IMR-90 (cell line): ENCODE results near the gene TXNRD1. TPM values are rescaled to one million over a fixed set of nuclear protein-coding genes. Genes with fewer than 3 reads are reported as not detected.

Experiments used
- ATAC-seq: fragments of 200-7000 bp; cut with Tn5 transposase; 2 replicates; pipeline ENCODE4 v1.9.1; 2020; ENCODE audit warnings: low read depth, mild to moderate bottlenecking, moderate library complexity
- BruUV-seq: library from RNA; stranded (reverse); fragments of 400-500 nt; replicated peaks from 2 replicates; lab custom pipeline; 2021; lab: Mats Ljungman, UMichigan
- CTCF ChIA-PET: fragments of 300-600 bp; formaldehyde crosslinking; extraction: SDS; loops from one replicate; lab custom pipeline; 2021; ENCODE audit warnings: antibody characterized with exemption; lab: Yijun Ruan, JAX
- POLR2A ChIA-PET: fragments of 300-600 bp; sonication (Branson Sonifier 250); formaldehyde crosslinking; loops from one replicate; lab custom pipeline; 2022; ENCODE audit warnings: antibody characterized with exemption; ENCODE audit not compliant: unreplicated experiment; lab: Charles Lee
- DNase-seq: peaks from one replicate; pipeline ENCODE4 v3.0.0; 2013
- H2AFZ ChIP-seq: replicated peaks from 2 replicates; pipeline ENCODE3; 2013; ENCODE audit warnings: low read length, mild to moderate bottlenecking; ENCODE audit not compliant: poor library complexity
- H2AK5ac ChIP-seq: 2 replicates; pipeline ENCODE4 v1.6.1; 2013; ENCODE audit warnings: low read depth, low read length, inconsistent platforms
- H2AK9ac ChIP-seq: replicated peaks from 2 replicates; pipeline ENCODE3; 2013; ENCODE audit warnings: mild to moderate bottlenecking, low read depth, low read length, moderate library complexity; ENCODE audit not compliant: poor library complexity
- H2BK120ac ChIP-seq: 2 replicates; pipeline ENCODE4 v1.6.1; 2013; ENCODE audit warnings: low read depth, low read length, inconsistent platforms
- H2BK15ac ChIP-seq: 3 replicates; pipeline ENCODE4 v1.6.1; 2013; ENCODE audit warnings: low read depth, low read length, inconsistent platforms
- H2BK20ac ChIP-seq: 2 replicates; pipeline ENCODE4 v1.6.1; 2013; ENCODE audit warnings: low read depth, mild to moderate bottlenecking, inconsistent platforms, low read length, moderate library complexity
- H2BK5ac ChIP-seq: 2 replicates; pipeline ENCODE4 v1.6.1; 2013; ENCODE audit warnings: mild to moderate bottlenecking, low read depth, low read length, inconsistent platforms; ENCODE audit not compliant: poor library complexity, severe bottlenecking
- H3K14ac ChIP-seq: replicated peaks from 2 replicates; pipeline ENCODE4 v1.6.1; 2013; ENCODE audit warnings: low read depth, low read length, inconsistent platforms
- H3K18ac ChIP-seq: 2 replicates; pipeline ENCODE4 v1.6.1; 2013; ENCODE audit warnings: low read depth, low read length, control low read depth
- H3K23ac ChIP-seq: 2 replicates; pipeline ENCODE4 v1.6.1; 2013; ENCODE audit warnings: low read depth, low read length, inconsistent platforms
- H3K27ac ChIP-seq: 2 replicates; pipeline ENCODE4 v1.5.1; 2013; ENCODE audit warnings: mild to moderate bottlenecking, control low read depth, low read length; ENCODE audit not compliant: insufficient read depth
- H3K27me3 ChIP-seq: 2 replicates; pipeline ENCODE4 v1.6.1; 2013; ENCODE audit warnings: low read length; ENCODE audit not compliant: control insufficient read depth, insufficient read depth
- H3K36me3 ChIP-seq: 2 replicates; pipeline ENCODE4 v1.6.1; 2013; ENCODE audit warnings: low read length, mixed read lengths; ENCODE audit not compliant: control insufficient read depth, insufficient read depth
- H3K4ac ChIP-seq: 2 replicates; pipeline ENCODE4 v1.6.1; 2013; ENCODE audit warnings: low read depth, low read length, inconsistent platforms
- H3K4me1 ChIP-seq: 2 replicates; pipeline ENCODE4 v1.6.1; 2013; ENCODE audit warnings: low read length, mixed read lengths; ENCODE audit not compliant: control insufficient read depth, insufficient read depth
- H3K4me2 ChIP-seq: 2 replicates; pipeline ENCODE4 v1.6.1; 2013; ENCODE audit warnings: low read depth, mild to moderate bottlenecking, control low read depth, low read length, moderate library complexity
- H3K4me3 ChIP-seq: 2 replicates; pipeline ENCODE4 v1.5.1; 2013; ENCODE audit warnings: low read depth, mild to moderate bottlenecking, control low read depth, low read length, moderate library complexity; ENCODE audit not compliant: insufficient read depth
- H3K56ac ChIP-seq: 2 replicates; pipeline ENCODE4 v1.6.1; 2013; ENCODE audit warnings: low read length, inconsistent platforms; ENCODE audit not compliant: insufficient read depth; ENCODE audit errors: extremely low read depth
- H3K79me1 ChIP-seq, 2 experiments: 2 replicates each; pipeline ENCODE4 v1.6.1; 2013; ENCODE audit warnings: low read length in 2 of 2, inconsistent platforms in 1 of 2, low read depth in 1 of 2
- H3K9ac ChIP-seq: 2 replicates; pipeline ENCODE4 v1.6.1; 2013; ENCODE audit warnings: low read depth, low read length, control low read depth
- H3K9me1 ChIP-seq: 2 replicates; pipeline ENCODE4 v1.6.1; 2013; ENCODE audit warnings: low read length, inconsistent platforms; ENCODE audit not compliant: insufficient read depth
- H3K9me3 ChIP-seq: 2 replicates; pipeline ENCODE4 v1.6.1; 2013; ENCODE audit warnings: low read length; ENCODE audit not compliant: control insufficient read depth, insufficient read depth
- H4K20me1 ChIP-seq: 2 replicates; pipeline ENCODE4 v1.6.1; 2013; ENCODE audit warnings: low read length, inconsistent platforms; ENCODE audit not compliant: insufficient read depth
- H4K5ac ChIP-seq: 2 replicates; pipeline ENCODE4 v1.6.1; 2013; ENCODE audit warnings: mild to moderate bottlenecking, low read depth, low read length, control low read depth
- H4K8ac ChIP-seq, 2 experiments: 2 replicates each; pipeline ENCODE4 v1.6.1; 2013; ENCODE audit warnings: low read depth in 2 of 2, low read length in 2 of 2, control low read depth in 1 of 2, inconsistent platforms in 1 of 2
- H4K91ac ChIP-seq: 2 replicates; pipeline ENCODE4 v1.6.1; 2013; ENCODE audit warnings: low read depth, low read length, inconsistent platforms; ENCODE audit not compliant: insufficient read depth
- BHLHE40 ChIP-seq: fragments of 150-350 bp; IDR thresholded peaks from 2 replicates; pipeline ENCODE4 v1.6.1; 2016; ENCODE audit warnings: mild to moderate bottlenecking, low read depth, low read length
- FOS ChIP-seq: fragments of 150-350 bp; IDR thresholded peaks from 2 replicates; pipeline ENCODE4 v1.6.1; 2016; ENCODE audit warnings: low read depth, low read length
- MAZ ChIP-seq: IDR thresholded peaks from 2 replicates; pipeline ENCODE4 v1.6.1; 2012; ENCODE audit warnings: low read depth, mild to moderate bottlenecking, low read length, improper control_type of control experiment, moderate library complexity, borderline replicate concordance
- POLR2A ChIP-seq: IDR thresholded peaks from 2 replicates; pipeline ENCODE4 v1.6.1; 2012; ENCODE audit warnings: mild to moderate bottlenecking, low read depth, low read length
- RCOR1 ChIP-seq: IDR thresholded peaks from 2 replicates; pipeline ENCODE4 v1.6.1; 2012; ENCODE audit warnings: mild to moderate bottlenecking, low read length, improper control_type of control experiment; ENCODE audit not compliant: insufficient replicate concordance
- RFX5 ChIP-seq: IDR thresholded peaks from 2 replicates; pipeline ENCODE4 v1.8.0; 2012; ENCODE audit warnings: low read depth, mild to moderate bottlenecking, low read length, moderate library complexity
- USF2 ChIP-seq: fragments of 150-350 bp; IDR thresholded peaks from 2 replicates; pipeline ENCODE4 v1.6.1; 2017; ENCODE audit warnings: mild to moderate bottlenecking, antibody characterized with exemption, low read length, low read depth
- WGBS, 2 experiments: methylation state at CpG; one replicate each; pipeline versions ENCODE4 v1.1.5 to v1.1.7; 2013; ENCODE audit warnings: missing lambda C conversion rate in 2 of 2; ENCODE audit not compliant: insufficient read length in 1 of 2; ENCODE audit errors: extremely low coverage in 2 of 2; 5-methylcytosine and 5-hydroxymethylcytosine counted together
- dilution Hi-C: fragments of 300-500 bp; cut with HindIII; formaldehyde crosslinking; loops from one replicate; pipeline ENCODE4 v1.14.3; 2018; ENCODE audit warnings: low sequenced_read_pairs; ENCODE audit not compliant: unreplicated experiment
- in situ Hi-C: fragments of 300-500 bp; cut with MboI; formaldehyde crosslinking; loops from 3 replicates; pipeline ENCODE4 v1.14.3; 2019; ENCODE audit warnings: low sequenced_read_pairs, inconsistent platforms, mixed read lengths
- intact Hi-C: fragments of 100-400 bp; cut with micrococcal nuclease; formaldehyde crosslinking; loops from 2 replicates; pipeline ENCODE4 v1.10.0; 2022
- polyA plus RNA-seq, 3 experiments: library from polyadenylated mRNA; depleted of rRNA; stranded (reverse); fragments of >200 nt; gene quantifications; 2 replicates each; pipeline ENCODE4 v1.2.3, GENCODE V29; 2012; ENCODE audit warnings: low replicate concordance in 1 of 3
- total RNA-seq: library from RNA; depleted of rRNA; stranded (reverse); fragments of >200 nt; gene quantifications from 2 replicates; pipeline ENCODE4 v1.2.3, GENCODE V29; 2012
- TF ChIP-seq, protein P1 (sequence below): fragments of 150-350 bp; IDR thresholded peaks from 2 replicates; pipeline ENCODE4 v1.6.1; 2016; ENCODE audit warnings: low read depth, mild to moderate bottlenecking, low read length, moderate library complexity, borderline replicate concordance

TXNRD1 gene
- total and polyA plus RNA-seq, 2 of the 4 experiments (the other 2 are of a cell fraction), result 379 to 582 TPM

DNA sequence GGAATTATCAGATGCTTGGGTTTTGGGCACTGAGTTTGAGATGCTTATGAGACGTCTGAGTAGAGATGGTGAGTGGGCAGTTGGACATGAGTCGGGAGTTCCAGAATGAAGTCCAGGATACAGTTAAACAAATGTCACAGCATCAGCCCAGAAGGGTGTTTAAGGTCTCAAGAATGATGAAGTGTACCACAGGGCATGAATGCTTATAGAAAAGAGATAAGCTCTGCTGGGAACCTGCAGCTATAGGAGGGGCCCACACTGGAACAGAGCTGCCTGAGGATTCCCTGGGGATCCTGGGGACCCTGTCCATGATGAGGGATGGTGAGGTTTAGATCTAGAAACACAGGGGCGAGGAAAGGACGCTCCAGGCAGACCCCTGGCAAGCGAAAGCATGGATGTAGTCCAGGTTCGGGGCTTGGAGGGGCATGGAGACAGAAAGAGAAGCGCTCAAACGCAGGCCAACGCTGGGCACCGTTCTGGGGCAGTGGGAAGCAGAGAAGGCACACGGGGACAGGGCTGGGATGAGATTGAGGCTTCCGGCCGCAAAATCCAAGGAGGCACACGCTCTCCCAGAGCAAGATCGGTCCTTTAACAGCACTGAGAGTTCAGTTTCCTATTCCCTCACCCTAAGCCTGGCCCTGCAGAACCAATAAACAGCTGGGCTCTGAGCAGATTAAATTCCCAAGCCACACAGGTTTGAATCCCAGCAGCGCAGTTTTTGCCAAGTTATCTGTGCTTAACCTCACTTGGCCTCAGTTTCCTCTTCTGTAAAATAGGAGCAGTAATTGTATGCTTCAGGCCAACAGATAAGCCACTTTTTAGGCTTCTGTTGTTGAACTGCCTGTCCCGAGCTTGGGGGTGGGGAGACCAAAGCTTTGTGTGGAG is 140.9 kb downstream of the TXNRD1 start:
- H3K14ac ChIP-seq, result no peak overlapping the region; the same call in 1 of the 2 replicates
- ATAC-seq (peak; percentile 21), DNase-seq (peak; percentile 59)
- peak overlapping the region; percentile 8; the same call in 1 of the 2 replicates for H2AK5ac ChIP-seq
- no peaks in the 10 kb centered on the region for H3K27me3 ChIP-seq
- in situ Hi-C loops, result no loop called here
- peaks cover 50% of the 10 kb centered on the region for H4K20me1 ChIP-seq
- peaks cover 3% of the 10 kb centered on the region for H3K9me3 ChIP-seq
- no peak overlapping the region for H4K5ac ChIP-seq
- H2AFZ ChIP-seq, result no peak overlapping the region
- TF ChIP-seq MAZ (no peak), POLR2A (peak; percentile 35; the same call in 1 of the 2 replicates), FOS (no peak), RCOR1 (no peak), USF2 (no peak), RFX5 (no peak), BHLHE40 (no peak)
- TF ChIP-seq, protein P1, sequence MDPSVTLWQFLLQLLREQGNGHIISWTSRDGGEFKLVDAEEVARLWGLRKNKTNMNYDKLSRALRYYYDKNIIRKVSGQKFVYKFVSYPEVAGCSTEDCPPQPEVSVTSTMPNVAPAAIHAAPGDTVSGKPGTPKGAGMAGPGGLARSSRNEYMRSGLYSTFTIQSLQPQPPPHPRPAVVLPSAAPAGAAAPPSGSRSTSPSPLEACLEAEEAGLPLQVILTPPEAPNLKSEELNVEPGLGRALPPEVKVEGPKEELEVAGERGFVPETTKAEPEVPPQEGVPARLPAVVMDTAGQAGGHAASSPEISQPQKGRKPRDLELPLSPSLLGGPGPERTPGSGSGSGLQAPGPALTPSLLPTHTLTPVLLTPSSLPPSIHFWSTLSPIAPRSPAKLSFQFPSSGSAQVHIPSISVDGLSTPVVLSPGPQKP, result no peak
- 64% methylated on average over 10 of the region's 17 CpGs; no CpG with 5 or more reads in 1 of the 2 experiments for WGBS, 2 experiments
- no peak overlapping the region for H2BK20ac ChIP-seq
- H2BK5ac ChIP-seq, result no peak overlapping the region
- H3K79me1 ChIP-seq, result peaks cover 8 to 32% of the 10 kb centered on the region in 2 experiments; a peak in 3 of 4 replicates
- ChIA-PET POLR2A (no interaction called here), CTCF (no interaction called here)
- H3K4ac ChIP-seq, result no peak overlapping the region
- H3K56ac ChIP-seq, result no peak overlapping the region
- H2BK15ac ChIP-seq, result no peak overlapping the region
- intact Hi-C loops, result loop anchor here (5.0 kb wide), 1 partner anchor 139 kb away; the partner anchor contains the start of gene TXNRD1
- H4K8ac ChIP-seq, result no peak overlapping the region
- H3K36me3 ChIP-seq, result peaks cover 15% of the 10 kb centered on the region
- no peak overlapping the region for H3K4me2 ChIP-seq
- no peak overlapping the region for H2AK9ac ChIP-seq
- dilution Hi-C loops, result no loop called here
- peaks cover 5% of the 10 kb centered on the region for H3K4me1 ChIP-seq
- no peak overlapping the region for H3K9ac ChIP-seq
- peaks cover 15% of the 10 kb centered on the region for H3K9me1 ChIP-seq
- H3K23ac ChIP-seq, result no peak overlapping the region
- no peak overlapping the region for H3K4me3 ChIP-seq
- no peak overlapping the region for H3K18ac ChIP-seq
- H2BK120ac ChIP-seq, result no peak overlapping the region
- H4K91ac ChIP-seq, result no peak overlapping the region
- no TSS peak for BruUV-seq
- no peak overlapping the region for H3K27ac ChIP-seq
